Astrocyte (in vitro differentiated cells and primary cell): Measurements from ENCODE around the gene ART3. TPM values are rescaled to one million over a fixed set of nuclear protein-coding genes. Genes with fewer than 3 reads are reported as not detected.

Experiments used
- DNase-seq: peaks from one replicate; pipeline ENCODE4 v3.0.0-alpha.2; 2010; ENCODE audit warnings: low read depth
- FAIRE-seq: peaks from 2 replicates; lab custom pipeline; 2011; peaks lifted over from hg19 to GRCh38; lab: Jason Lieb, UNC
- H2AFZ ChIP-seq: 2 replicates; pipeline ENCODE4 v1.6.0; 2012; ENCODE audit warnings: low read depth, low read length, inconsistent platforms
- H3K27ac ChIP-seq: 2 replicates; pipeline ENCODE4 v1.5.1; 2011; ENCODE audit warnings: low read depth, low read length, inconsistent platforms
- H3K27me3 ChIP-seq: 2 replicates; pipeline ENCODE4 v1.6.0; 2011; ENCODE audit warnings: low read length, inconsistent platforms; ENCODE audit not compliant: insufficient read depth
- H3K36me3 ChIP-seq: 2 replicates; pipeline ENCODE4 v1.5.1; 2011; ENCODE audit warnings: low read length, inconsistent platforms; ENCODE audit not compliant: insufficient read depth
- H3K4me1 ChIP-seq: 2 replicates; pipeline ENCODE4 v1.5.1; 2011; ENCODE audit warnings: low read length, inconsistent platforms; ENCODE audit not compliant: insufficient read depth
- H3K4me2 ChIP-seq: 2 replicates; pipeline ENCODE4 v1.6.0; 2012; ENCODE audit warnings: low read length, inconsistent platforms
- H3K4me3 ChIP-seq: 2 replicates; pipeline ENCODE4 v1.5.1; 2011; ENCODE audit warnings: low read depth, mild to moderate bottlenecking, low read length, inconsistent platforms; ENCODE audit not compliant: insufficient read depth
- H3K79me2 ChIP-seq: 2 replicates; pipeline ENCODE4 v1.6.0; 2012; ENCODE audit warnings: mild to moderate bottlenecking, low read length, inconsistent platforms; ENCODE audit not compliant: insufficient read depth
- H3K9ac ChIP-seq: 2 replicates; pipeline ENCODE4 v1.6.0; 2012; ENCODE audit warnings: mild to moderate bottlenecking, low read length, inconsistent platforms
- H3K9me3 ChIP-seq: 2 replicates; pipeline ENCODE4 v1.5.1; 2012; ENCODE audit warnings: low read depth, mild to moderate bottlenecking, low read length, inconsistent platforms; ENCODE audit not compliant: insufficient read depth
- H4K20me1 ChIP-seq: 2 replicates; pipeline ENCODE4 v1.6.0; 2012; ENCODE audit warnings: low read length, inconsistent platforms; ENCODE audit not compliant: insufficient read depth
- H3K27ac Mint-ChIP-seq: one replicate; pipeline ENCODE4 v1.8.0; 2021; ENCODE audit warnings: mild to moderate bottlenecking, mixed read lengths; ENCODE audit not compliant: unreplicated experiment
- H3K27me3 Mint-ChIP-seq: one replicate; pipeline ENCODE4 v1.8.0; 2021; ENCODE audit warnings: low read depth, mixed read lengths; ENCODE audit not compliant: unreplicated experiment
- H3K36me3 Mint-ChIP-seq: one replicate; pipeline ENCODE4 v1.8.0; 2021; ENCODE audit warnings: low read depth, mixed read lengths; ENCODE audit not compliant: unreplicated experiment
- H3K4me1 Mint-ChIP-seq: one replicate; pipeline ENCODE4 v1.8.0; 2021; ENCODE audit warnings: low read depth, mixed read lengths; ENCODE audit not compliant: unreplicated experiment
- H3K4me3 Mint-ChIP-seq: one replicate; pipeline ENCODE4 v1.8.0; 2021; ENCODE audit warnings: mild to moderate bottlenecking, moderate library complexity, mixed read lengths; ENCODE audit not compliant: unreplicated experiment
- H3K9me3 Mint-ChIP-seq: one replicate; pipeline ENCODE4 v1.8.0; 2021; ENCODE audit warnings: mild to moderate bottlenecking, mixed read lengths; ENCODE audit not compliant: unreplicated experiment
- CTCF ChIP-seq: IDR thresholded peaks from 2 replicates; pipeline ENCODE4 v1.5.1; 2011; ENCODE audit warnings: low read depth, mild to moderate bottlenecking, inconsistent platforms, low read length, moderate library complexity; ENCODE audit not compliant: insufficient read depth
- EZH2 ChIP-seq: IDR thresholded peaks from 2 replicates; pipeline ENCODE4 v1.6.1; 2012; ENCODE audit warnings: mild to moderate bottlenecking, low read length, inconsistent platforms; ENCODE audit not compliant: insufficient read depth
- total RNA-seq: library from RNA; stranded (reverse); gene quantifications from 2 replicates; pipeline ENCODE4 v1.2.1, GENCODE V29; 2021

The ART3 gene
- total RNA-seq, 1 donor from 2014 or later, result not detected

GRCh38 chr4:76108467-76109181 lies 34.1 kb downstream of the ART3 start:
- Mint-ChIP-seq H3K4me3 (no peak overlapping the region), H3K9me3 (no peaks in the 10 kb centered on the region), H3K27me3 (peaks cover 9% of the 10 kb centered on the region), H3K4me1 (no peaks in the 10 kb centered on the region), H3K27ac (no peak overlapping the region), H3K36me3 (peaks cover 8% of the 10 kb centered on the region)
- no peaks in the 10 kb centered on the region for H3K79me2 ChIP-seq
- no peaks in the 10 kb centered on the region for H4K20me1 ChIP-seq
- H3K27me3 ChIP-seq, result no peaks in the 10 kb centered on the region
- DNase-seq, result peak; percentile 6
- peaks cover 6% of the 10 kb centered on the region for H3K36me3 ChIP-seq
- H3K4me2 ChIP-seq, result no peak overlapping the region
- no peaks in the 10 kb centered on the region for H3K4me1 ChIP-seq
- no peak overlapping the region for H3K4me3 ChIP-seq
- H3K9me3 ChIP-seq, result no peaks in the 10 kb centered on the region
- no peak overlapping the region for H3K9ac ChIP-seq
- no peak overlapping the region for H3K27ac ChIP-seq
- FAIRE-seq, result no peak
- no peak overlapping the region for H2AFZ ChIP-seq
- TF ChIP-seq CTCF (no peak), EZH2 (no peak)

GRCh38 chr4:76116821-76117220 lies 42.3 kb downstream of the ART3 start:
- H3K27ac ChIP-seq, result no peak overlapping the region
- no peak overlapping the region for H3K27ac Mint-ChIP-seq
- peaks cover 38% of the 10 kb centered on the region for H3K36me3 ChIP-seq
- no peak for DNase-seq
- H3K4me3 Mint-ChIP-seq, result no peak overlapping the region
- no peak overlapping the region for H3K9ac ChIP-seq
- no peak overlapping the region for H3K4me3 ChIP-seq
- no peaks in the 10 kb centered on the region for H3K27me3 ChIP-seq
- H2AFZ ChIP-seq, result no peak overlapping the region
- H4K20me1 ChIP-seq, result peaks cover 3% of the 10 kb centered on the region
- peaks cover 25% of the 10 kb centered on the region for H3K36me3 Mint-ChIP-seq
- no peaks in the 10 kb centered on the region for H3K79me2 ChIP-seq
- no peaks in the 10 kb centered on the region for H3K9me3 Mint-ChIP-seq
- H3K4me1 ChIP-seq, result no peaks in the 10 kb centered on the region
- H3K4me2 ChIP-seq, result no peak overlapping the region
- H3K4me1 Mint-ChIP-seq, result no peaks in the 10 kb centered on the region
- no peak for TF ChIP-seq CTCF
- no peak for TF ChIP-seq EZH2
- no peaks in the 10 kb centered on the region for H3K9me3 ChIP-seq
- H3K27me3 Mint-ChIP-seq, result no peaks in the 10 kb centered on the region
- FAIRE-seq, result no peak

- Histone ChIP-seq H4K20me1 (peaks cover 3% of the 10 kb centered on the region), H3K27ac (no peak overlapping the region), H3K9me3 (no peaks in the 10 kb centered on the region), H2AFZ (no peak overlapping the region), H3K36me3 (peaks cover 45% of the 10 kb centered on the region), H3K79me2 (no peaks in the 10 kb centered on the region), H3K4me3 (no peak overlapping the region), H3K4me2 (no peak overlapping the region), H3K4me1 (no peaks in the 10 kb centered on the region), H3K27me3 (no peaks in the 10 kb centered on the region), H3K9ac (no peak overlapping the region)
- DNase-seq, result no peak
- no peak for FAIRE-seq
- H3K4me3 Mint-ChIP-seq, result no peak overlapping the region
- no peaks in the 10 kb centered on the region for H3K27me3 Mint-ChIP-seq
- peaks cover 24% of the 10 kb centered on the region for H3K36me3 Mint-ChIP-seq
- H3K4me1 Mint-ChIP-seq, result no peaks in the 10 kb centered on the region
- TF ChIP-seq EZH2 (no peak), CTCF (no peak)
- no peaks in the 10 kb centered on the region for H3K9me3 Mint-ChIP-seq
- no peak overlapping the region for H3K27ac Mint-ChIP-seq
Observed at GRCh38 chr4:76117536-76117935, 43.0 kb downstream of the ART3 start.
